Endothelial cell of umbilical vein (primary cell): ENCODE measurements around the gene FPR1.

ENCODE experiments used
- EZH2 ChIP-seq: IDR thresholded peaks from 2 replicates; pipeline ENCODE4 v1.6.1; 2012; ENCODE audit warnings: borderline replicate concordance, low read depth, mild to moderate bottlenecking, moderate library complexity, low read length, inconsistent platforms; ENCODE audit not compliant: severe bottlenecking
- TF ChIP-seq, protein P1 (sequence below), 2 donors: IDR thresholded peaks; 1 replicate in 1 of 2; 2 replicates in 1 of 2; pipeline ENCODE4 v1.5.1; 2011; ENCODE audit warnings: low read length in 2 of 2, mild to moderate bottlenecking in 2 of 2, moderate library complexity in 2 of 2, control low read depth in 1 of 2, inconsistent platforms in 1 of 2, low read depth in 1 of 2; ENCODE audit not compliant: insufficient read depth in 1 of 2; ENCODE audit errors: extremely low read depth in 1 of 2

DNA sequence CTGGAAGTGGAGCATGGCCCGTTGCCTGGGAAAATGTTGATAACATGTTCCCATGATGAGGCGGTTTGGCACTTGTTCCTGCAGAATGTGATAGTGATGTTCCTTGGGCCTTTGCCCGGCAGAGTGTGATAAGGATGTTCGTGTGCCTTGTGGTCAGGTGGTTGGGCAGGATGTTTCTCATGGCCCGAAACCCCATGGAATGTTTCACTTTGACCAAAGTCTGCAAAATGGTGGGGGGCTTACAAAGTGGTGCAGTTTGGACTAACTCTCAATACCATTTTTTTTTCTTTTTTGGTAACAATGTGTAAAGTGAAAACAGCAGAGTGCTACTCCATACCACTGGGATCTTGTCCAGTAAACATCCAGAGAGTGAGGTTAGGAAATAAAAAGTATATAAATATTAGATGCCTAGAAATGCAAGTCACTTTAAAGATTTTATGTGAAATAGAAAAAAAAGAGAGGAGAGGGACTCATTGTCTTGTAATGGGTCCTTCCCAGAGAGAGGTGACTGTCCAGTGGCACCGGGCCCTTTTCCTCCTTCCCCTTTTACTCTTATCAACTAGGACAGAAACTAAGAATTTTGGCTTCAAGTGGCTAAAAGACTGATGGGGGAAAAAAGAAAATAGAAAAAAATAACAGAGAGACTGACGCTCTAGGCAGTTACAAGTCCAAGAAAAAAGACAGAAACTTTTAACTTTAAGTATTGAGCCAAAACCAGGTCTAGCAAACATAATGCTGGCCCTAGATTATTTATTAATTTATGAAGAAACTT is 49.0 kb upstream of the FPR1 start:
- TF ChIP-seq, protein P1, sequence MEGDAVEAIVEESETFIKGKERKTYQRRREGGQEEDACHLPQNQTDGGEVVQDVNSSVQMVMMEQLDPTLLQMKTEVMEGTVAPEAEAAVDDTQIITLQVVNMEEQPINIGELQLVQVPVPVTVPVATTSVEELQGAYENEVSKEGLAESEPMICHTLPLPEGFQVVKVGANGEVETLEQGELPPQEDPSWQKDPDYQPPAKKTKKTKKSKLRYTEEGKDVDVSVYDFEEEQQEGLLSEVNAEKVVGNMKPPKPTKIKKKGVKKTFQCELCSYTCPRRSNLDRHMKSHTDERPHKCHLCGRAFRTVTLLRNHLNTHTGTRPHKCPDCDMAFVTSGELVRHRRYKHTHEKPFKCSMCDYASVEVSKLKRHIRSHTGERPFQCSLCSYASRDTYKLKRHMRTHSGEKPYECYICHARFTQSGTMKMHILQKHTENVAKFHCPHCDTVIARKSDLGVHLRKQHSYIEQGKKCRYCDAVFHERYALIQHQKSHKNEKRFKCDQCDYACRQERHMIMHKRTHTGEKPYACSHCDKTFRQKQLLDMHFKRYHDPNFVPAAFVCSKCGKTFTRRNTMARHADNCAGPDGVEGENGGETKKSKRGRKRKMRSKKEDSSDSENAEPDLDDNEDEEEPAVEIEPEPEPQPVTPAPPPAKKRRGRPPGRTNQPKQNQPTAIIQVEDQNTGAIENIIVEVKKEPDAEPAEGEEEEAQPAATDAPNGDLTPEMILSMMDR (IDR thresholded peaks at IDR 0.05; ENCODE audit: extremely low read depth in 1 of 2, insufficient read depth in 1 of 2, low read depth in 1 of 2, low read length in 2 of 2) = no peak
- no peak for TF ChIP-seq EZH2
